Measurements from ENCODE around the gene ZNF532. TPM values are rescaled to one million over a fixed set of nuclear protein-coding genes. Genes with fewer than 3 reads are reported as not detected.

ZNF532 gene
- total RNA-seq, 4 donors from 2014 or later, result 98.7 to 125 (median 113) TPM

DNA sequence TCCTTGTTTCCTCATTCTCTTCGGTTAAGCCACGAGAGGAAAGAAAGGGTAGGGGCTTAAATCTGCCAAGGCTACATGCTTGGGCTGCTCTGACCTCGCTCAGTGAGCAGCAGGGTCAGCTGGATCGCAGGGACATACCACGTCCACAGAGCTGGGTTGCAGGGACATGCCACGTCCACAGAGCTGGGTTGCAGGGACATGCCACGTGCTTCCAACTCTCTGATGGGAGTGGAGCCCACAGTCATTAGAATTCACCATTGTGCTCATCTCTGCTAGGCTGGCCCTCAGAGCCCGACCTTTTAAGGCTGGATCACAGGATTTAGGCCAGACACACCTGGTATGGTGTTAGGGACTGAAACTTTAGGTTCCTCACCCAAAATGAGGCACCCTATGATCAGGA lies 167.6 kb downstream of the ZNF532 start:
- Histone ChIP-seq H3K9me3 (no peaks in the 10 kb centered on the region), H3K36me3 (no peaks in the 10 kb centered on the region), H3K4me3 (no peak overlapping the region), H3K27me3 (no peaks in the 10 kb centered on the region), H3K4me1 (peaks cover 0 to 20% (median 5%) of the 10 kb centered on the region in 4 donors), H3K27ac (peak overlapping the region in 2 of 4 donors; percentile 47 to 77)
- DNase-seq (ENCODE audit: low spot score in 2 of 2), result no peak
- TF ChIP-seq EP300 (IDR thresholded peaks at IDR 0.05) (no peak), POLR2A (IDR thresholded peaks at IDR 0.05) (no peak)
- TF ChIP-seq, protein P1, sequence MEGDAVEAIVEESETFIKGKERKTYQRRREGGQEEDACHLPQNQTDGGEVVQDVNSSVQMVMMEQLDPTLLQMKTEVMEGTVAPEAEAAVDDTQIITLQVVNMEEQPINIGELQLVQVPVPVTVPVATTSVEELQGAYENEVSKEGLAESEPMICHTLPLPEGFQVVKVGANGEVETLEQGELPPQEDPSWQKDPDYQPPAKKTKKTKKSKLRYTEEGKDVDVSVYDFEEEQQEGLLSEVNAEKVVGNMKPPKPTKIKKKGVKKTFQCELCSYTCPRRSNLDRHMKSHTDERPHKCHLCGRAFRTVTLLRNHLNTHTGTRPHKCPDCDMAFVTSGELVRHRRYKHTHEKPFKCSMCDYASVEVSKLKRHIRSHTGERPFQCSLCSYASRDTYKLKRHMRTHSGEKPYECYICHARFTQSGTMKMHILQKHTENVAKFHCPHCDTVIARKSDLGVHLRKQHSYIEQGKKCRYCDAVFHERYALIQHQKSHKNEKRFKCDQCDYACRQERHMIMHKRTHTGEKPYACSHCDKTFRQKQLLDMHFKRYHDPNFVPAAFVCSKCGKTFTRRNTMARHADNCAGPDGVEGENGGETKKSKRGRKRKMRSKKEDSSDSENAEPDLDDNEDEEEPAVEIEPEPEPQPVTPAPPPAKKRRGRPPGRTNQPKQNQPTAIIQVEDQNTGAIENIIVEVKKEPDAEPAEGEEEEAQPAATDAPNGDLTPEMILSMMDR (IDR thresholded peaks at IDR 0.05), result no peak
- 80 to 89% methylated on average over 8 of the region's 8 CpGs for WGBS, 2 donors

DNA sequence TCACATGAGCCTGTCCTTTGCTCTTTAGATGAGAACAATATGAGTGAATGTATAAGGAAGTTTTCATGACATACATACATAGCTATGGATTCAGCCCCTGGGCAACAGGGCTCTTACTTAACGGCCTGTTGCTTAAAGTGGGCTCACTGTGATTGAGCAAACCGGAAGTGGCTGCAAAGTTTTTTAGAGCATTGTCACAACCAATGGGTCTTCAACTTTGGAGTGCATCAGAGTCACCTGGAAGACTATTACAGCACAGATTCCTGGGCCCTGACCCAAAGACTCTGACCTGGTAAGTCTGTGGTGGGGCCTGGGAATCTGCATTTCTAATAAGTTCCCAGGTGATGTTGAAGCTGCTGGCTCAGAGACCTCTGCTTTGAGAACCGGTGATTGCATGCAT lies 168.7 kb downstream of the ZNF532 start:
- TF ChIP-seq POLR2A (IDR thresholded peaks at IDR 0.05), result no peak
- TF ChIP-seq, protein P1 (IDR thresholded peaks at IDR 0.05), result no peak
- TF ChIP-seq EP300 (IDR thresholded peaks at IDR 0.05), result no peak
- 76 to 81% methylated on average over 3 of the region's 3 CpGs for WGBS, 2 donors
- Histone ChIP-seq H3K36me3 (no peaks in the 10 kb centered on the region), H3K4me1 (peaks cover 0 to 19% (median 5%) of the 10 kb centered on the region in 4 donors), H3K4me3 (no peak overlapping the region), H3K27me3 (no peaks in the 10 kb centered on the region), H3K9me3 (no peaks in the 10 kb centered on the region), H3K27ac (no peak overlapping the region)
- DNase-seq (ENCODE audit: low spot score in 2 of 2), result no peak

DNA sequence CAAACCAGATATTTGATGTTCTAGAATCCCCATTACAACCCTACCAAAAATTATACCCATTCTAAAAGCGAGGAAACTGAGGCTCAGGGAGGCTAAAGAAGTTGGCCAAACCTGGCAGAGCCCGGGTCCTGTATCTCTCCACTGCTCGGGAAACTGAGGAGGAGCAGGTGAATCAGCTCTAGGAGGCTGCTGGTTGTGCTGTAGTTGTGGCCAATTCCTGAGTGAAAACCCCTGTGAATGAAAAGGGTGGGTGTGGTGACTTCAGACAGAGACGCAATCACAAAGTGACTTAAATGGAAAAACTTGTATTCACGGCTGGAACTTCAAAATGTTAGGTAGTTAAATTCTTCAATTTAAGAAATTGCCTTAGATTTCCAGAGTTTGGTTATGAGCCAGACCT lies 169.3 kb downstream of the ZNF532 start:
- no peak overlapping the region for H3K4me3 ChIP-seq
- TF ChIP-seq EP300 (IDR thresholded peaks at IDR 0.05), result no peak
- TF ChIP-seq, protein P1 (IDR thresholded peaks at IDR 0.05), result no peak
- no peak for TF ChIP-seq POLR2A (IDR thresholded peaks at IDR 0.05)
- no peak for DNase-seq (ENCODE audit: low spot score in 2 of 2)
- H3K36me3 ChIP-seq, result no peaks in the 10 kb centered on the region
- H3K27ac ChIP-seq, result peak overlapping the region in 1 of 4 donors; percentile 3
- WGBS, 2 donors, result 64 to 68% methylated on average over 5 of the region's 5 CpGs
- no peaks in the 10 kb centered on the region for H3K27me3 ChIP-seq
- H3K9me3 ChIP-seq, result no peaks in the 10 kb centered on the region
- peaks cover 0 to 19% (median 5%) of the 10 kb centered on the region in 4 donors for H3K4me1 ChIP-seq

DNA sequence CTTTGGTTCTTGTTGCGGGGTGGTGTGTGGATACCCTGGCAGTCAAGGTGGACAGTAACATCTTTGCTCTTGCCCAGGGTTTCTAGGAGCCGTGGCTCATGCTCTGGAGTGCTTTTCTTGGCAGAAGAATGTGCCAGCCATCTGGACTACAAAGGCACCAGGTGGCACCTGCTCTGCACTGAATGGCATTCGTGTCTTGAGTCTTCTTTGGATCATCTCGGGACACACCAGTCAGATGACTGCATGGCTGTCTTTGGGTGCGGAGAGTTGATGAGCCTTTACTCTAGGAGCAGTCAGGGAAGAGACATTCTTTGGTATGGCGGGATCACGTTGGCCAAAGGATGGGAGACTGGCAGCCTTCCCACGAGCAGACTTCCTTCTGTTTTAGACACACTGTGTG lies 170.9 kb downstream of the ZNF532 start:
- Histone ChIP-seq H3K27ac (no peak overlapping the region), H3K4me1 (peaks cover 0 to 19% (median 5%) of the 10 kb centered on the region in 4 donors), H3K27me3 (no peaks in the 10 kb centered on the region), H3K9me3 (no peaks in the 10 kb centered on the region), H3K36me3 (no peaks in the 10 kb centered on the region), H3K4me3 (no peak overlapping the region)
- DNase-seq (ENCODE audit: low spot score in 2 of 2), result no peak
- TF ChIP-seq EP300 (IDR thresholded peaks at IDR 0.05), result no peak
- TF ChIP-seq, protein P1 (IDR thresholded peaks at IDR 0.05), result no peak
- TF ChIP-seq POLR2A (IDR thresholded peaks at IDR 0.05), result no peak
- 89 to 91% methylated on average over 8 of the region's 8 CpGs for WGBS, 2 donors

Small RNA genes within 50 kb of the gene (small RNA-seq; reads per million reads assigned to genes)
- not detected for gene RF00096
- gene RNU2-69P, result 0.38 reads per million

Other genes with a start within 250 kb of the ZNF532 start
- under 1 TPM in 1 of 4 donors, not detected in 3; under 0.01 TPM for gene ALPK2, start 235.8 kb upstream of the ZNF532 start, total RNA-seq
- gene MALT1, start 193.4 kb upstream of the ZNF532 start, total RNA-seq, result 10 to 100 TPM; 17.7 to 26.0 (median 19.3) TPM

All from tibial nerve (tissue), 4 donors.